ENCODE results near the gene CAPN2.

Gene CAPN2

DNA sequence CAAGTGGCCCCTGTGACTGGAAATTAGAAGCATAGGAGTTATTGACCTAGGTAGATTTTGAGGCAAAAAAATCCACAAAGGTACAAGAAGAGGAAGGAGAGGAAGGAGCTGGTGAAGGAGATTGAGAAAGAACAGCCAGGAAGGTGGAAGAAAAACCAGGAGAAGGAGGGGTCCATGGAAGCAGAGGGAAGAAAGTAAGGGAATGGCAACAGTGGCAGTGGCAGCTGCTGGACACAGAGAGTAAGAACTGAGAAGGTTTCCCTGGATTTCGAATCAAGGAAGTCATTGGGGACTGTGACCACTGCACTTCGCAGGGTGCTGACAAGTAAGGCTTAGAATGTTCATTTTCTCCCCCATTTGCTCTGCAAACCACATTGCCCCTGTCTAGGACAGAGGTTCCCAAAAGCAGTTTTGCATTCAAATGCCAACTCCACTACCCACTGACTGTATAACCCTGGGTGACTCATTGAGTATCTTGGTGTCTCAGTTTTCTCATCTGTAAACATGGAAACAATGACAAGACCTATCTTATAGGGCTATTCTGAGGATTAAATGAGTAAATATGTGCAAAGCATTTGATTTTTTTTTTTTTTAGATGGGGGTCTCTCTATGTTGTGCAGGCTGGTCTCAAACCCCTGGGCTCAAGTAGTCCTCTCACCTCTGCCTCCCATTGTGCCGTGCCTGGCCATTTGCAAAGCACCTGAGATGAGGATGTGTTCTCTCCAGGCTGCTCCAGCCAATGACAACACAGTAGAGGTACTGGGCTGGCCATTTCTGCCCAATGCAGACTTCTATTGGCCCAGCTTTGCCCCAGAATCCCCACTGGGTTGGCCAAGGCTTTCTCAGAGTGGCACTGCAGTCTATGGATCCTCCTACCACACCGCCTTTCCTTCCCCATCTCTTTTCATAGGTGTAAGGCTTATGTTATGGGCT, 9.3 kb upstream of the CAPN2 start:
- peak; percentile 27 for DNase-seq

DNA sequence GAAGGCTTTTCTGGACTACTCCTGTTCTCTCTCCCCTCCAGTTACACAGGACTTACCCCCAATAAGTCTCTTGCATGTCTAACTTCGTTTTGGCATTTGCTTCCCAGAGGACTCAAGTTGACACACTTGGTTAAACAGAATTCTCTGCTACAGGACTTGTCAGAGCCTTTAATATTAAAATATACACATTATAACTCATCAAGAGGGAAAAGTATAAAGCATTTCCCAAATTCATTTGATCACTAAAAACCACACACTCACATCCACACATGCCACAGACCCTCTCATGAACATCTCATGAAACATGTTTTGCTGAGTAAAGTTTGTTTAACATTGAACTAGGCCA, 8.7 kb upstream of the CAPN2 start:
- no peak for DNase-seq

DNA sequence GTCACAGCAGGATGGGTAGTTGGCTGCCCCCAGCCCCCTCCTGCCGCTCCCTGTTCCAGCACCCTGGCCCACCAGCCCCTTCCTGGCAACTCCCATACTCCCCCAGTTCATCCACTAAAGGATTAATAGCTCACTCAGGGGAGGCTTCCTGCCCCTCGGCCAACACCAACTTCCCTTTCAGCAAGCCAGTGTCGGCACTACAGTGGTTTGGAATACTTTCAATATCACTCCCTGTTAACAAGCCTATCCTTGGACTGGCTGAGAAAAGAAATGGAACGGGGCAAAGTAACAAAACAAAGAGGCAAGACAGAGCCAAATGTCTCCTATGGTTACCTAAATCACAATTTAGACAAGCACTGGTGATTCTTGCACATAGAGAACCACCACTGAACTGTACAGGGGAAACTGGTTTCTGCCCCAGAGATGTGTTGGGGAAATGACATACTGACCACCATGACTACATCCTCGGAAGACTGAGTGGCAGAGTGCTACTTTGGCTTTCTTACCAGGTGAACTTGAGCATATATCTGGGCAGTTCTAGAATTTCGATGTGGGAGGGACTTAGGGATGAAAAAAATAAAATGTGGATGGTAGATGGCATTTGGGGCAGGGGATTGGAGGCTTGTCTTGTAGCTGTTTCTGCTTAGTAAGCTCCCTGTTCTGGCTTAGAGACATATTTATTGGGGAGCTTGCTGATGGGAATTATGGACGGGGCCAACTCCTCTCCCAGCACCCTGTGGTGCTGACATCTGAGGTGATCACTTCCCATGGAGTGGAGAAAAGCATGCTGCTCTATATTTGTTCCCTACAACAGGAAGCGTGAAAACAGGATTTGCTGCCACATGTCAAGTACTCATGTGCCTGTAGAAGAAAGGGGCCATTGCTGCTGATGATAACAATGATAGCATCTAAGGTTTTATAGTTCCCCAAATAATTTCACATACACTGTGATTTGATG, 7.1 kb upstream of the CAPN2 start:
- DNase-seq, result no peak

DNA sequence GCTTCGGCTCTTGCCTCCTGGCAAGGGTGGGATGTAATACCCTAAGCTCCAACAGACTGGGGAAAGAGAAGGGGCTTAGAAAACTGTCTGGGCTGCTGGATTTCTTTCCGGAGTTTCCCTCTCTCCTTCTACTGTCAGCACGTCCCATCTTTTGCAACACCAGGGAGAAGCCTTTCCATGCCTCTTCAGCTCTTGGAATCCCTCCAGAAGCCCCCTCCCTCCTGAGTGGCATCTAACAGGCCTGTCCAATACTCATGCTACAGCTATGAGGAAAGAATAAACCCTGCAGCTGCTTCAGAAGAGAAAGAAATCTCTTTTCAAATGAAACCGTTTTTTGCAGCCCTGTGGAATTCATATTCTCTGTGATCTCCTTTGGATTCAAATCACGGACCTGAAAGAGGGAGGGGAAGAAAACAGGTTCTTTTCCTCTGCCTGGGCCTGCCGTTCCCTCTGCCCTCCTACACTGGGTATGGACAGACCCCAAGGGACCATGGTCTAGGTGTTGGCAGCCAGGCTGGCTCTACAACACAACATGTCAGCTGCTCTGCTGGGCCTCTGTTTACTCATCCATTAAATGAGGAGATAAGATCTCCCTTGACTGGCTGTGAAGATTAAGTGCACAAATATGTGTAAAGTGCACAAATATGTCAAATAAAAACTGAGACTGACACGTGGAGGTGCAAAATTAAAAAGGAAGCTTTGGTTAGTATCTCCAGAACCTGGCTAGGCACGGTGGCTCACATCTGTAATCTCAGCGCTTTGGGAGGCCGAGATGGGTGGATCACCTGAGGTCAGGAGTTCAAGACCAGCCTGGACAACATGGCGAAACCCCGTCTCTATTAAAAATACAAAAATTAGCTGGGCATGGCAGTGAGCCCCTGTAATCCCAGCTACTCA, 6.0 kb upstream of the CAPN2 start:
- no peak for DNase-seq

DNA sequence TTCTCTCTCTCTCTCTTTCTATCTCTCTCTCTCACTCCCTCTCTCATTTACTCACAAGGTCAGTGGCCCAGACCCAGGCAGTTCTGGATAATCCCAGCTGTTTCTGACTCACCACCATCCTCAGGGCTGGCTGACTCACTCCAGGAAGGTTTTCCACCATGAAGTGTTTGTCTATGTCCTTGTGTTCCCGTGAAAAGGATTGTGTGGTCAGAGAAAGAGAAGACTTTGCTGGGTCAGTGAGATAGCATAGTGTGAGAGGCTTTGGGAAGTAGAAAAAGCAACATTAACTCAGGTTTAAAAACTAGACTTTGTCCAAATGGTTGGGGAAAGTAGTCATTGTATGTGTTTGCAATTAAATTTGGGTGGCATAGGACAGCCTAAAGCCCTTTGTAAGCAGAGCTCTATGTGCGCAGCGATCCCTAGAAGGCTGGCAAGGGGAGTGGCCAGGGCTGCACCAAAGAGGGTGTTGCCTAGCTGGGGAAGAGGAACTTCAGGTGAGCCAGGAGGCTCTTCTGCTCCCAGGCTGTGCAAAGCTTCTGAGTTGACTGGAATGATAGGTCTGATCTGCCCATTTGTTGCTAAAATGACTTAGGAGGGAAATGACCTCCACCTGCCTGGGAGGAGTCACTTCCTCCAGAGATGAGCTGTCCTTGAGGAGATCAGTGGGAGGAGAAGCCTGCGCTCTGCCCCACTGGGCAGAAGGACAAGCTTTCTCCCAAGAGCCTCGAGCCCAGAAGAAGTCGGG, 4.9 kb upstream of the CAPN2 start:
- no peak for DNase-seq

DNA sequence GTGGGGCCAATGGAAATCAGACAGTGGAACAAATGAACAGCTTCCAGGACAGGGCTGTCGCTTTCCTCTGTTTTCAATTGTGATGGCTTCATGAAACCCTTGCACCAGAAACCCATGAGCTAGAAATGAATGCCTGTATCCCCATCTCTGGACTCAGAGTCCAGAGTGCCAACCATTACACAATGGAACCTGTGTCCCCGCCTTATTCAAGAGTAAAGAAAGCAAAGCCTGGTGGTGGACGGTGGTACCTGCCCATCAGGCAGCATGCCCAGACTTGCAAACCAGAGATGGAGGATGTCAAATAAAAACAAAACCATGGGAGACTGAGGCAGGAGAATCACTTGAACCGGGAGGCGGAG, 4.4 kb upstream of the CAPN2 start:
- no peak for DNase-seq

DNA sequence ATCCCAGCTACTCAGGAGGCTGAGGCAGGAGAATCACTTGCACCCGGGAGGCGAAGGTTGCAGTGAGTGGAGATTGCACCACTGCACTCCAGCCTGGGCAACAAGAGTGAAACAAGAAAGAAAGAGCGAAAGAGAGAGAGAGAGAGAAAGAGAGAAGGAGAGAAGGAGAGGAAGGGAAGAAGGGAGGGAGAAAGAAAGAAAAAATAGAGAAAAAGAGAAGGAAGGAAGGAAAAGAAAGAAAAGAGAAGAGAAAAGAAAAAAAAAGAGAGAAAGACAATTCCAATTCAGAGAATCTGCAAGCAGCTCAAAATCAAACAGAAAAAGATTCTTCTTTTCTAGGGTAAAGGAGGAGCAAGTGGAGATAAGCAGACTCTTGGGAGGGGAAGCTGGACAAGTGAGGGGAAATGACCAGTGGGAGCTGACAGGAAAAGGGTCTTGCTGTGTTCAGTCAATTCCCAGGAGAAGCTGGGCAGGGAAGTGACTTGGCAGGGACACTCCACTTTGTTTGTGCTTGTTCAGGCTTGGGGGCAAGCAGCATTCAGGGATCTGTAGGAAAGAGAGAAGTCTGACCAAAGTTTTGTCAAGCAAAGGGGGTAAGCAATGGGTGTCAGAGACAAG, 3.6 kb upstream of the CAPN2 start:
- DNase-seq, result no peak

DNA sequence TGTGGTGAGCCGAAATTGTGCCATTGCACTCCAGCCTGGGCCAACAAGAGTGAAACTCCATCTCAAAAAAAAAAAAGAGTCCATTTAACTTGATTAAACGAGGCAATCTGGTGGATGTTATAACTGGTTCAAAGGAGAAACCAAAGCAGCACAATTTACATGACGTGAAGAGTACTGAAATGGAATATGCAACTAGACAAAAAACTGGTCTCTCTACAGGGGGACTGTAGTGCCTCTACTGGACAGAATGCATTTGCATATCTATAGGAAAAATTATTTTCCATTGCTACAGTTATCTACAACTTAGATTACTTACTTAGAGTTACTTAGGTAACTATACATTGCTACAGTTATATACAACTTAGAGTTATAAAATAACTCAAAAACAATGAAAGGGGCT, 2.7 kb upstream of the CAPN2 start:
- no peak for DNase-seq

DNA sequence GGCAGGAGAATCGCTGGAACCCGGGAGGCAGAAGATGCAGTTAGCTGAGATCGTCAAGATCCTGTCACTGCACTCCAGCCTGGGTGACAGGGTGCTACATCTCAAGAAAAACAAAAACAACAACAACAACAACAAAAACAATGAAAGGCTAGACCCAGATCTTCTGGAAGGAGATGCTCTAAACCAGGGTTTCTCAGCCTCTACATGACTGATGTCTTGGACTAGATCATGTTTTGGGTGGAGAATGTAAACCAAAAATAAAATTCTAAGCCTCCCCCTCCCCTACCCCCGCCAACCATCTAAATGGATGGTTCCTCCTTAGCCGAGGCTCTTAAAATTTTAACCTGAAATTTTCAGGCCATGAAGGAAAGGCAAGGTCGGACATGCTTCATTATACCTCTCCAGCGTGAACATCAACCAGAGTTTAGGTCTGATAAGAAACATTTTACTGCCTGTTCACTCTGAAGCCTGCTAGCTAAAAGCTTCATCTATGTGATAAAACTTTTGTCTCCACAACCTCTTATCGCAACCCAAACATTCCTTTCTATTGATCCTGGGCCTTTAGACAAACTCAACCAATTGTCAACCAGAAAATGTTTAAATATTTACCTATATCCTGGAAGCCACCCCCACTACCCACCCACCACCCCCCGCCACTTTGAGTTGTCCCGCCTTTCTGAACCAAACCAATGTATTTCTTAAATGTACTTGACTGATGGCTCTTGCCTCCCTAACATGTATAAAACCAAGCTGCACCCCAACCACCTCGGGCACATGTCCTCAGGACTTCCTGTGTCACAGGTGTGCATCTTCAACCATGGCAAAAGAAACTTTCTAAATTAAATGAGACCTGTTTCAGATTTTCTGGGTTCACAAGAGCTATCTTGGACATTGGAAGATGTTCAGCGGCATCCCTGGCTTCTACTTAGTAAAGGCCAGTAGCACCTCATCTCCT, 1.9 kb upstream of the CAPN2 start:
- no peak for DNase-seq

DNA sequence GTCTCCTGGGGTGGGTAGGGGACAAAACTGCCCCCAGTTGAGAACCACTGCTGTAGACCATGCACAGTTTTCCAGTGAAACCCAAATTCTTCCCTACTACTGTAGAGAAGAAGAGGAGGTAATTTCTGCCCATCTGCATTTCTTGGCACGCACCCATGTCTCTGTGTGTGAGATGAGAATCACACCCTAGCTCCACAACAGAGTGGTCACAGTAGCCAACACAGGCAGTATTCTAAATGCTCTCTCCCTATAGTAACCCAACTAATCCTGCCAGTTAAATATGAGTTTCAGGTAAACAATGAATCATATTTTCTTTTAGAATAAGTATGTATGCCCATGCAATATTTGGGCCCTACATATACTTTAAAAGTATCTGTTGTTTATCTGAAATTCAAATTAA, 1.2 kb upstream of the CAPN2 start:
- no peak for DNase-seq

DNA sequence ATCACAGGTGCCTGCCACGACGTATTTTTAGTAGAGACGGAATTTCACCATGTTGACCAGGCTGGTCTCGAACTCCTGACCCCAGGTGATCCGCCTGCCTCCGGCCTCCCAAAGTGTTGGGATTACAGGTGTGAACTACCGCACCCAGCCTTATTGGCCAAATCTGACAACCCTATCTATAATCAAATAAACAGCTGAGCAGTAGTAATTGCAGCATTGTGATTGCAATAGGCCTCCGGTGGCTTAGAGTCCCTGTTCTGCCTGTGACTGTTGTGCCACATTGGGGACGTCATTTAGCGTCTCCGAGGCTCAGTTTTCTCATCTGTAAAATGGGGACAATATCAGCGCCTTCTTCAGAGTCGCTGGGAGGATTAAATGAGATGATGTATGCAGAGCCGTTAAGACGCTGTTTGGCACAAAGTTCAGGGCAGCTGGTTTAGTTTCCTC, 569 bp upstream of the CAPN2 start:
- no peak for DNase-seq

DNA sequence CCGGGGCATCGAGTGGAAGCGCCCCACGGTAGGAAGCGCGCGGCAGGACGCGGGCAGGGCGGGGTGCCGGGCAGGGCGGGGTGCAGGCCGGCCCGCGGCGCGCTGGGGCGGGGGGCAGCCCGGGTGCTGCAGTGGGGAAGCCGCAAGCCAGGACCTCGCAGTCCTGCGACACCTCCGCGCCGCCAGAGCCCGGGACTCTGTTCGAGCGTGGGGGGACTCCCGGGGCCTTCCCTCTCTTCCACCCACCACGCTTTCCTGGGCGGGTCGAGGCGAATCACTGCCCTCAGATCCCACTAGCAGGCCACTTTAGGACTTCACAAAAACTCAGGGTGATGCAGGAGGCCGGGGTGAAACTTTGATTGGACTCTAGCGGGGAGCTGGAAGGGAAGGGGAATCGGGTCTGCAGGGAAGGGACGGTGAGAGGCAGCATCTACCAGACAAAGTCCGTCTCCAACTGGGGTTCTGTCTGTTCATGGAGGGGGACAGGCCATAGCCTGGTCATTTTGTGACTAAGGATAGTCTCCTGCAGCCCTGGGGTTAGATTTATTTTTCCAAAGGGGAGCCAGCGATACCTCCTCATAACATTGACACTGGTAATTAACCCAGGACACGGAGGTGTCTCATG, 623 bp downstream of the CAPN2 start:
- DNase-seq, result peak; percentile 41

DNA sequence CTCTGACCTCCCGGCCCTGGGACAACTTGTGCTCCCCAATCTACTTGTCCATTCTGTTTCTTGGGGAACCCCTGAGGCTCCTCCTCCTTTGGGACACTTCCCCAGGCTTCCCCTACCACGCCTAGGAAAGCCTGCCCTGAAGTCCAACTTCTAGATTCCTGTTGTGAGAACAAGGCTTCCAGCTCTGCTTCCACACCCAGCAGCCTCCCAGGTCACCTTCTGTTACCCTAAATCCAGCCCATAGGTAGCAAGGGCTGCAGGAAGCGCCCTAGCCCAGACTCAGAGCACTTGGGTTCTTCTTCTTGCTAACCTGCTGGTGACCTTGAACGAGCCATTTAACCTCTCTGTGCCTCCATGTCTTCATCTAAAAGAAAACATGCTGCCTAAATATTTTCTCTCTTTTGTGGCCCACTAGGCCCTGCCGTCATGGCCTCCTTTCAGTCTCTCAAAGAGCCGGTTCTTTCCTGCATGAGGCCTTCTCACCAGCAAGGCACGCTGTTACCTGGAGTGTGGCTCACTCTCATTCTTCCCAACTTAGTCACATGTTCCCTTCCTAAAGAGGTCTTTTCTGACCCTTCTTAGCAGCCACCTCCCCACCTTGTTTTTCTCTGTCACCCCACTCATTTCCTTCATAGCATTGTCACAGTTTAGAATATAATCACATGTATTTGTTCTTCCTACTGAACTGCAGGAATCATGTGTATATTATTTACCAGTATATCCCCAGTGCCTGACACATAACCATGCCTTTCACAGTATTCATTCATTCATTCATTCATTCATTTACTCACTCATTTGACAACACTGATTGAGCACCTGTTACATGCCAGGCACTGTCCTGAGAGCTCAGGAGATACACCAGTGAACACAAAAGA, 1.4 kb downstream of the CAPN2 start:
- no peak for DNase-seq

DNA sequence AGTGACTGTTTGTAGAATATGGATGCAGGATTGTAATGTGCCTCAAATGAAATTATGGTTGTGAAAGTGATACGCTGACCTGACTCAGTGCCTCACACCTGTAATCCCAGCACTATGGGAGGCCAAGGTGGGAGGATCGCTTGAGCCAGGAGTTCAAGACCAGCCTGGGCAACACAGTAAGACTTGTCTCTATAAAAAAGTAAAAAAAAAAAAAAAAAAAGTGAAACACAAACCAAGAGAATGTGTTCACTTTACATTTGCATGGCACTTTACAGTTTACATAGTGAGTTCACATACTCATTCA, 2.0 kb downstream of the CAPN2 start:
- no peak for DNase-seq

DNA sequence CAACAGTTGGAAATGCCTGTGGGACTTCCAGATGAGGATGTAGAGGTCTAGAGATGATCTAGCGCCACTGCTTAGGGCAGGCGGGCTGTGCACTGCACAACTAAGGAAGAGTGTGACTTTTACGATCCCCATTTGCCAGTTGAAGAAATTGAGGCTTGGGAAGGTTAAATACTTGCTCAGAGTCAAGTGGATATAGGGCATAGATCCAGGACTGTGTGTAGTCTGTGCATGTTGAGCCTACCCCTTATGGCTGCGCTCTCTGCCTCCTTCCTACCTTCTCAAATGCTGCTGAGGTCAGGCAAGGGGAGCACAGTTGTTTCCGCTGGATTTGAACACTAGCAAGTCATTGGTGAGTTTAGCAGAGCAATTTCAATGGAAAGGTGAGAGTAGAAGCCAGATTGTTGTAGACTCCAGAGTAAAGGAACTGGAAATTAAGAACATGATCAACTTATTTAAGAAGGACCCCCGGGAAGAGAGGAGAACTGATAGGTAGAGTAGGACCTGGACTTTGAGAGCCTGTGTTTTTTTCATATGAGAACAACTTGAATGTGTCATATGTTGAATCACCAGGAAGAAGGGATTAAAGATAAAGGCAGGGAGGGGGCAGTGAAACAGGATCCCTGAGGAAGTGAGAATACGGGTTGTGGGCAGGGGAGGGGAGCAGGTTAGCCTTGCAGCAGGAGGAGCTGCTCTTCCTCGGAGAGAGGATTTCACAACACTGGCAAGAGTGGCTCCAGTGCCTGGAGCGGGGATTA, 2.7 kb downstream of the CAPN2 start:
- DNase-seq, result no peak

DNA sequence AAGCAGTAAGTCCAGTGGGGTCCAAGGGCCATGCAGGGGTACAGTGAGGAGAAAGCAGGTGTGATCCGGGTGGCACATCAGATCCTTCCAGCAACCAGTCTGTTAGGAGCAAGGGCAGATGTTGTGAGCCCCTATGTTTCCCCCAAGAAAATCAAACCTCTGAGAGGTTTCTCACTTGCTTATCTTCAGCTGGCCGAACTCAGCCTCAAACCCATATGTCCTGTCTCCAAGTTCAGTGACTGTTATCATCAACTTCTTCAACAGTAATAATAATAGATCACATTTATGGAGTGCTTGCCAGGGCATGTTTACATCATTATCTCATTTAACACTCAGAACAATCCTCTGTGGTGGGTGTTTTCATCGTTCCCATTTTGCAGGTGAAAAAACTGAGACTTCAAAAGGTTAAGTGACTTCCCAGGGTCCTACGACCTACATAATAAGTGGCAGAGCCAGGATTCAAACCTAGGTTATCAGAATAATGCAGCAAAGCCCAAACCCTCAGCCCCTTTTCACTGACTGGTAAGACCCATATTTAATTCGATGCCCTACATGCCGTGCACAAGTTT, 3.3 kb downstream of the CAPN2 start:
- DNase-seq, result no peak

DNA sequence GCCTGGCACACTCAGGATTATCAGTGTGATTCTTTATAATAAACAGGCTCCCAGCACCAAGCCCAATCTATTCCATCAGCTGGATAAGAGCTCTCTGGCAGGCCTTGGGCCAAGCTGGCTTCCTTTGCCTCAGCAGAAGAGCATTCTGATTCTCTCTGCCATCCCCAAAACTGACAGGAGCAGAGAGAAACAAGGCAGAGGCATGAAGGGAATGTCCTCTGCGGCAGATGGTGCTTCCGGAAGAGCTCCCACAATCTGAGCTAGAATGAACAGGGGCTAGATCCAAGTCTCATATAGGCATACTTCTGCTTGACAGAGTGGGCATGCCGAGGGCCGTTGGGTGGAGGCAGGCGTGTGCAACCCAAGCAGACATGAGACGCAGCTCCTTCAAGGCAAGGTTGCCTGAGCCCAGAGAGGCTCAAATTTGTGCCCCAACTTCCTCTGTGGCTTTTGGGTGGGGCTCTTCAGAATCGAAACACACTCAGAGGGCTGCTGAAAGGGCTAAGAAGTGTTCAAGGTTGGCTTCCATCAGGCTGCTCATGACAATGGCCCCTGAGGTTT, 4.0 kb downstream of the CAPN2 start:
- DNase-seq, result peak; percentile 42

DNA sequence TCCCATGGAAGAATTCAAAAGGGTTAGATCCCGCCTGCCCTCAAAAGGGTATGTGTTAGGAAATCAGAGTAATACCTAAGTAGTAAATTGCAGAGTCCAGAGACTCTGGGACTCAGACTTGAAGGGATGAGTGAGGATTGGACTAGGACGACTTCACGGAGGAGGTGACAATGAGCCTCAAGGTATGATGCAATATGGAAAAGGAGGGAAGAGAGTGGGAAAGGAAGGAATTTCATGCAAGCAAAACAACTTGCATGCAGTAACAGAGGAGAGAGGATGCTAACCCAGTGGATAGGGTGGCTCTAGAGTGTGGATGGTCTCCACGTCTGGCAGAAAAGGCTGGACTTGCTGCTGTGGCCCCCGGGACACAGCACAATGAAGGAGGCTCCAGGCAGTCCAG, 4.8 kb downstream of the CAPN2 start:
- DNase-seq, result no peak
